CD4-positive, alpha-beta T cell treated with Interleukin-15 for 4 hours (primary cell): ENCODE measurements around the gene RNASE12.
A peak's percentile ranks its signal among the peaks of the same experiment; 100 is the strongest.
"Not testable (repeated sequence)": the region's sequence is repeated elsewhere in the genome, so short reads cannot be mapped to it uniquely, and the experiment has no call there.

Experiments
- DNase-seq: peaks from one replicate; pipeline ENCODE4 v3.0.0-alpha.2; 2020; ENCODE audit warnings: low spot score

The RNASE12 gene

DNA sequence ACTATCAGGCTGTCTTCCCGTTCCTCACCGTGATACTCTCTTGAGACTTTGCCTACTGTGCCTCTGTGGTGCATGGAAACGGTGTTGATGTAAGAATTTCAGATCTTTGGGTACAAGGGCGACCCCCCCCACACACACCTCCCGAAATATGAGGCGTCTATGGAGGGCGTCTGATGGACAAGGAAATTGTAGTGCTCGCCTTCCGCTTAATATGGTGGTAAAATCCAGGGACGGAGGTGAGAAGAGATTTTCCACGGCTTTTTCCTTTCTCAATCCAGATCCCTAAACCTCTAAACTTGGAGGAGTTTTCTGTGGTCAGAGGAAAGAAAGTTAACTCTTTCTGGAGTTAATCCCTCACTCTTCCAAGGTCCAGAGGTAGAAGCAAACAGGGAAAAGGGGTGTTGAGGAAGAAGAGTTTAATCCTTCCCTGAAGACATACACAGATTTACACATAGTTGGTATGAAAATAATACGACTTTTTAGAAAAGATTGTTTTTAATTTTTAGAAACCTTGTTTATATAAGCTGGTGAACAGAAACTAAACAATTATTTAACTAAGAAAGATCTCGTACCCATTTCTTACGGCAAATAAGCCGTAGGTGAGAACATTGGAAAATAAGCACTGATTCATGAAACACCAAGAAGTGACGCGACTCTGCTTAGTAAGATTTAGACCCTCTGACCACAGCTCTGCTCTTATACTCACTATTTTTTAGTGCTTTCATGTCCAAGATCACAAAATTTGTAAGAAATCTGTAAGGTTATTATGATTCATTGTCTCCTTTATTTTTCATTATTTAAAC lies 23.1 kb upstream of the RNASE12 start:
- no peak for DNase-seq

DNA sequence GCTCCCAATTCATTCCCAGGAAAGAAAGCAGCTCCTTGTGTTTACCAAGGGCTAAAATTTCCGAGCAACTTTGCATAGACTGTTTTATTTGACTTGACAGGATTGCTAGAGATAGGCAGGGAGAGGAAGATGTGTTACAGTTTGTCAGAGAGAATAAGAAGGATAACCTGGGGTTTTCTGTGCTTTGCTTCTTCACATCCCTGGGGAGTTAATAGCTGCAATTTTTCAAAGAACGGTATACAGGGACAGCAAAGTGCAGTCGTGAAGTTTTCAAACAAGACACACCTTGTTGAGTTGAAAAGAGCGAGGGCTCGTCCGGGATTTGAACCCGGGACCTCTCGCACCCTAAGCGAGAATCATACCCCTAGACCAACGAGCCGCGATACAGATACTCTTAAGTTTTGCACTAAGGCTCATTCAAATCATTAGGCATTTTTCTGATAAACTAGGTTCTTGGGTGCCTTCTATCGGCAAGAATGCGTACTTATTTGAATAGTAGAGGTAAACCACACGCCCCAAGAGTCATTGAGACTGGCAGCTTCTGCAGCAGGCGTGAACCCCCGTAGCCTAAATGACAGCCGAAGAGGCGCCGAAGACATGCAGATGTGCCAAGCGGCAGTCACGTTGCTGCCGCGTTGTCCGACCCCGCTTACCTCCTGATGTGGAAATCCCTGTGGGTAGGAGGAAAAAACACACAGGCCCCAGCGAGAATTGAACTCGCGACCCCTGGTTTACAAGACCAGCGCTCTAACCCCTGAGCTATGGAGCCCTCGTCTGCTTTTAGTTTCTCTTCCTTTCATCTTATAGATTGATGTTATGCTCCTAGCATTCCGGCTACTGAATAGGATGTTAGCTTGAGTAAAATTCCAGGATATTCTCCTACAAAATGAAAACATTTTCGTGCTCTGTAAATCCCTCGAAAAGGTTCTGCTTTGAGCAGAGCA lies 22.2 kb upstream of the RNASE12 start:
- peak; percentile 87 for DNase-seq

DNA sequence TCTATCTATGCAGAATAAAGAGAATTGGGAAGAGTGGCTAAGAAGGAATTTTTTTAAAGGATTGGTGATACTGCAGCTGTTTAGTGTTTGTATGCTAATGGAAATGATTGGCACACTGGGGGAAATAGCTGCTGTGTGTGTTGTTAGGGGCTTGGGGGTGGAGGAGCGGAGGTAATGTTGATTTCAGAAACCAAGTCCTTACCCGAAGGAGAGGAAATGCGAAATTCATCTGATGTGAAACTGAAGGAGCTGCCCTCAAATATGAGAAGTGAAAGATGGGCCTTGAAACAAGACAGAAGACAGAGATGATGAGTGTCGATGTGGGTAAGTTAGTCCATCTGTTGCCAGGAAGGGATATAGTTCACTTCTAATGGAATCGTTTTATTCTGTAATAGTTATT lies 21.2 kb upstream of the RNASE12 start:
- no peak for DNase-seq

DNA sequence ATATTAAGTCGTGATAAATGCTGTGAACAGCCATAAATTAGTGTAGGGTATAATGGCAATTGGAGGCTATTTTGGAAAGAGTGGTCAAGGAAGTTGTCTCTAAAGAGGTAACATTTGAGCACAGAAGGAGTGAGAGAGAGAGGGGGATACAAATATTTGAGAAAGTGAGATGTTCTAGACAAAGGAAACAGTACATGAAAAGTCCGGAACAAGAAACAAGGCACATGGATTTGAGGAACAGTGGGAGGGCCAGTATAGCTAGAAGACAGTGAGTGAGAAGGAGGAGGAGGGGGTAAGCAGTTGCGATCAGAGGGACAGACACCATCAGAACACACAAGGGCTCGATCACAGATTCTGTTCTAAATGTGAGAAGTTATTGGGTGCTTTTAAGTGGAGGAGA lies 20.1 kb upstream of the RNASE12 start:
- no peak for DNase-seq

DNA sequence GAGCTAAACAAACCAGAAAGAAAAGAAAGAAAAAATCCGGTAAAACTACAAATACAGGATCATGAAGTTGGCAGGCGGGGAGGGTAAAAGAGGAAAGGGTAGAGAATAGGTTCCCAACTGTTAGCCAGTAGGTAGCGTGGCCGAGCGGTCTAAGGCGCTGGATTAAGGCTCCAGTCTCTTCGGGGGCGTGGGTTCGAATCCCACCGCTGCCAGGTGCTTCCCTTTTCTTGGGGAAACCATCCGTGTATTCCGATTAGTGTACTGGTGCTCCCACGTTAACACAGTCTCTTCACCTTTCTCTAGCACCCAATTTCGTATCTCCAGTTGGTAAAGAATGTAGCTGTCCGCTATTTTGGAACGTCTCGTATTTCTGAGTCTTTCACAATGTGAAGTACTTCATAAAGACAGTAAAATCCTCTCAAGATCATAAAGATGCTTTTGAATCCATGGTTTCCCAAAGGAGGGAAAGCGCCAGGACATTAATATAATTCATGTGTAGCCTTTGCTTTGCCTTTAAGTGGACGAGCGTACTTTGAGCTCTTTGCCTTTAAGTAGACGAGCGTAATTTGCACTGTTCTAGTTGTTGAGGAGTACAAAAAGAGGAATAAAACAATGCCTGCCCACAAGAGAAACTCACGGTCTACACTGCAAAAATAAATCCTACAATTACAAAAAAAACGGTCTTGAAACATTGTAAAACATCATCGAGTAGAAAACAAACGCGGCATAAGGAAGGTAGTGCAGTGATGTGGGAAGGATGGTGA lies 19.0 kb upstream of the RNASE12 start:
- DNase-seq, result peak; percentile 71

DNA sequence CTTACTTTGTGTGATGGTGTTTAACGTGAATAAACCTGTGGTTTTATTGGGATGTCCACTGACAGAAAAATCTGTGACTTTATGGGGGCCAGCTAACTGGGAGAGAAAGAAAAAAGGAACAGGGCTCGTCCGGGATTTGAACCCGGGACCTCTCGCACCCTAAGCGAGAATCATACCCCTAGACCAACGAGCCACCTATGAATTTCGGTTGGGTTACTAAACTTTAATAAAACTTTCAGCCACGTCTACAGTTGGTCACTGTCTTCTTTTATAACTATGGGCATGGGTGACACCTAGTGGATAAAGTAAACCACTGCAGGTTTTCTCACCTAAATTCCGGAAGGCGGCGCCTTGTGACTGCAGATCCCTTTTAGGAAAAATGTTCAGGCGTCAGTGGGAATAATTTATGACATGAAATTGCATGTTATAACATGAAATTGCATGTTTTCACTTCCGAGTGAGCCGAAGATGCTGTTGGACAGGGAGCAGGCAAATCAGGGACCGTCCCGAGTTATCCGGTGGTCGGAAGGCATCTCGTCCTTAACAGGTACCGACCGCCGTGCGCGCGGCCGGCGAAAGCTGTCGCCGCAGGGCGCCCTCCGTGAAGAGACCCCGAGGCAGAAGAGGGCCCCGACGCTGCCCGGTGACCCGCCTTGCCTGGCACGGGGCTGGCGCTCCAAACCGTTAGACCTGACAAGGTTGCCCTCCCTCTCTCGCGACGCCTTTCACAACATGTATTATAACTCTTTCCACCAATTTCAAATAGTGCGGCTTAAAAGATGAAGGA lies 18.2 kb upstream of the RNASE12 start:
- peak; percentile 83 for DNase-seq

DNA sequence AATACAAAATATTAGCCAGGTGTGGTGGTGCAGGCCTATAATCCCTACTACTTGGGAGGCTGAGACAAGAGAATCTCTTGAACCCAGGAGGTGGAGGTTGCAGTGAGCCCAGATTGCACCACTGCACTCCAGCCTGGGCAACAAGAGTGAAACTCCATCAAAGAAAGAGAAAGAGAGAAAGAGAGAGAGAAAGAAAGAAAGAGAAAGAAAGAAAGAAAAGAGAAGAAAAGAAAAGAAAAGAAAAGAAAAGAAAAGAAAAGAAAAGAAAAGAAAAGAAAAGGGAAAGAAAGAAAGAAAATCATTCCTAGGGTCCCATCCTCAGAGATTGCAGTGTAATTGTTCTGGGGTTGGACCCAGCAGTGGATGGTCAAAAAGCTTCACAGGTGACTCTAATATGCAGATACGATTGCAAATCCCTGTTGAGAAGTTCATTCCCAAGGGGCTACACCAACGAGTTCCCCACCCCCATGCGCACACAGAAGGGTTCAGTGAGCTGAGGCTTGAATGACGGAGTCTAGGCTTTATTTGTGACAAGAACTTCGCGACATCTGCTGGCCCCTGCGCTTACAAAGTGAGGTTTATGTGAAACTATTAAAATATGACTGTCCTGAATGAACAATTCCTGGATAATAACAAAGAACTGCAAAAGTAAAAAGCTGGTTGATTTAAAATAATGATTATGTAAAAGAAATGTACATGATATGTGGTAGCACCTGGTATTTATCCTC lies 17.4 kb upstream of the RNASE12 start:
- DNase-seq, result no peak

DNA sequence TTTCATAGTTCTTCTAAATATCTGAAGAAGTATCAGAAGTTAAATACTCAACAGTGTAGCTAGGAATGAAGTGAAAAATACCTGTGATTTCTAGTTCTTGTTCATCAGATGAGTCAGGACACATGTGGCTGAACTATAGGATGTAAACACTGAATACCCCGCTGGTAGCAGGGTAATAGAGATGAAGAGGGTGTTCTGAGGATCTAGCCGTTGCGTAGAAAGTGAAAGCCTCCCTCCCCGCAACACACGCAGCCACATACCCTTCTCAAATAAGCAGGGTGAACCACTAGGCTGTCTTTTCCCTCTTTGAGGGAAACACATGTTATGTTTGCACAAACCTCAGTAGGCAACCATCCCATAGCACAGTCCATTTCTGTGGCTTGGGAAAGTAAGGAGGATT lies 16.4 kb upstream of the RNASE12 start:
- no peak for DNase-seq

DNA sequence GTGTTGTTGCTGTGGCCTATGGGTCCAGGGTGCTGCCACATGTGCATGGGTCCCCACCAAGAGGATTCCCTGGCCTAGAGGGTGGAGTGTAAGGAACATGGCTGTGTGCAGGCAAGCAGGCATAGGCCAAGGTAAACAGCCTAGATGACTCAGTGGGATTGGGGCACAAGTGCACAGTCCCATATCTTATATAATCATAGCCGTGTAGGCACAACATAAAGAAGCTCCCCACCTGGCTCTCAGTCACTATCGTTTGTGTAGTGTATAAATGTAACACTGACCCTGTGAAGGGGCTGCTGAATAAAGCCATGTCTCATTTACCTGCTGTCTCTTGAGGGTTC lies 15.7 kb upstream of the RNASE12 start:
- DNase-seq, result no peak

DNA sequence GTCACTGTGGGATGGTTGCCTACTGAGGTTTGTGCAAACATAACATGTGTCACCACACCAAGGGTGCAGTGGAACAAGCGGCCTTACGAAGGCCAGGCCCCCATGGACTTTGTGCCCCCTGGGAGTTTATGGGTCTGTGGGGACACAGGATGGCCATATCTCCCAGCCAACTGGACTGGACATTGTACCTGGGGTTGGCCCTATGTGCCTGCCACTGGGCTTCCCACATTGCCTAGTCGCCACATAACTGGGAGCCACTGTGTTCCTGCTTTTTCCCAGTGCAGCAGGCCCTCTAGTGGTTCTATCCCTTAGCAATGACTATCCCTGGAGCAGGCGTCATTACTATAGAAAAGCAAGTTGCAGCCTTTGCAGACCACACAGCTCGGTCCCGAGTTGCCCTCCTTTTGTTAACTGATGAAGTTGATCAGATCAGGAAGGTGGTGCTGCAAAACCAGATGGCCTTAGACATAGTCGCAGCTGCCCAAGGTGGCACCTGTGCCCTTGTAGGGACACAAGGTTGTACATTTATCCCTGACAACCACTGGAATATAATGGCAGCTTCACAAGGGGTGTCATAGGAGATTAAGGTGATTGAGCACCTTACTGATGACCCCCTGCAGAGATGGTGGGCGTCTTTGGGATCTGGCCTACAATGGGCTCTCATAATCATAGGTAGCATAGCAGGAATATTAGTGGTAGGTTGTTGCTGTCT lies 15.2 kb upstream of the RNASE12 start:
- no peak for DNase-seq

DNA sequence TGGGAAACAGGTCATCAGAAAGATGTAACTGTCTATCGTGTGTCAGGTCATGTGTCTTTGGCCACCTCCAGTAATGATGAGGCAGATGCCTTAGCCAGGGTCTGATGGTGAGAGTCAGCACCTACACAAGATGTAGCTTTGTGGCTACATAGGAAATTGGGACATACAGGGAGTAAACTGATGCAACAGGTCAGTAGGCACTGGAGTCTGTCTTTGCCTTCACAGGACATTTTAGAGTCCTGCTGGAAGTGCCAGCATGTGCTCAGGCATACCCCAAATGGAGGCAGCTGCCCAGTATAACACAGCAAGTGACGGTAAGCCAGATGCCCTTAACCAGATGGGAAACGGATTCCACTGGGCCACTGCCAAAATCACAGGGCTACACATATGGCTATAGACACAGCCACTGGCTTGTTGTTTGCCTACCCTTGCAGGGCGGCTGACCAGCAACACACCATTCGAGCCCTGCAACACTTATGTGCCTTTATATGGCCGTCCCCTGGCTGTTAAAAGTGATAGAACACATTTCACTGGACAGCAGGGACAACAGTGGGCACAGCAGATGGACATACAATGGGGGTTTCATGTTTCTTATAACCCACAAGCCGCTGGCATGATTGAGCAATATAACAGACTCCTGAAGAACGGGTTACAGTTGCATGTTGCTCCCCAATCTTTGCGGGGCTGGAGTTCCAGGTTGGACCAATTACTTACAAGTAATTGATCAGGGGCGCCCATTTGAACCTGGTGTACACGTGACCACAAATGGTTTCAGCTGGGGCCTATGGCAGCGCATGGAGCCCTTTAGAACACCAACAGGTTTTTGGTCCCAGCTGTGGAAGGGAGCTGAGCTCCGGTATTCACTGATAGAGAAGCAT lies 12.9 kb upstream of the RNASE12 start:
- no peak for DNase-seq

DNA sequence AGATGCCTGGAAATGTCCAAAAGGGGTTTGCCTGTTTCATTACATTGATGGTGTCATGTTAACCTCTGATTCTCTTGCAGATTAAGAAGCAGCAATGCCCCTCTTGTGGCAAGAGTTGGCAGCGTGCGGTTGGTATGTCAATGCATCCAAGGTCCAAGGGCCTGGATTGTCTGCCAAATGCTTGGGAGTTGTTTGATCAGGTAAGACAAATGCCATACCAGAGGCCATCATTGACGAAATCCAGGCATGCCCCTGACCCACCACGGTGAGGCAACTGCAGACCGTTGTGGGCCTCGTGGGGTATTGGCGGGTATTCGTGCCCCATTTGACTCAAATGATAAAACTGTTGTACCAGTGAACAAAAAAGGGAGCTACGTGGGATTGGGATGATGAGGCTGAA lies 11.4 kb upstream of the RNASE12 start:
- DNase-seq, result no peak

DNA sequence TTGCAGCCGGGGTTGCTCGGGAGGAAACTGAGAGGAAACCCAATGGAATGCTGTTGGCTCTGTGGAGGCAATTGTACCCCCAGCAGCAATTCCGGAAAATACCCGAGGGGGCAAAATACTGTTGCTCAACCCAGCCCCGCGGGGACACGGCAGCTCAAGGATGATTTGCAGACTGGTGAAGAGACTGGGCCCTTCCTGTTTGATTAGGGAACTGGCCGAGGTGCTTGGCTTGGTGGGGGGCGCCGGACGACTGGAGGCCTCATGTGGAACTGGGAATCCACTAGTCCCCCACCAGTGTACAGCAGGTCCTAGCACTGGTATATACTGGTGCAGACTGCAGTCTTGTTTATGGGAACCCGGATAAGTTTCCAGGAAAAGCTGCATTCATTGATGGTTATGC lies 10.3 kb upstream of the RNASE12 start:
- no peak for DNase-seq

DNA sequence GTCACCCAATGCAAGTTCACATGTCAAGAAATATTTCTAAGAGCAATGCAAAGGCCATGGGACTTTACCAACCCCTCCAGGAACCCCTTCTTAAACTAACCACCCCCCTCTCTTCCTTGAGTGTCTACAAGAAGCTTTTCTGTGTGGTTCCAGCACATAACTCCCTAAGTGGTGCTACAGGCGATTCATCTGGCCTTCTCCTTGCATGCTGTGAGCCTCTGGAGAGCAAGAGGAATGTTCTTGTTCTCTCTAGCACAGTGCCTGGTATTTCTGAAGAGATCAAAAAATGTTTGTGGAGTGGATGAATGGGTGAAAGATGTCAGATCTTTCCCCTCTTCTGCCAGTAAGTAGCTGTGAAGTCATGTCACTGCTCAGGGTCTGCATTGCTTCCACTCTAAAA lies 5.9 kb upstream of the RNASE12 start:
- DNase-seq, result no peak

DNA sequence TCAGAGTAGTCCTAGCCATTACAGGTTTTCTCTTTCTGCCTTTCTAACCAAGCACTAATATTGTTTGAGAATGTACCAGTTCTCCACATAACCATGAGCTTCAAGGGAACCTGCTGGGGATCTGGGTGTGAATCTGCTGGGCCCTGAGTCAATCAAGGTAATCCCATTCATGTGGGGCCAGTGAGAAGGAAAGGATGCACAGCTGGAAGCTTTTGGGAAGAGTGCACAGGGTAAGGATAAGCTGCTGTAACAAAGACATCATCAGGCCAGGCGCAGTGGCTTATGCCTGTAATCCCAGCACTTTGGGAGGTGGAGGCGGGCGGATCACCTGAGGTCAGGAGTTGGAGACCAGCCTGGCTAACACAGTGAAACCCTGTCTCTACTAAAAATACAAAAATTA lies 4.5 kb upstream of the RNASE12 start:
- not testable (repeated sequence) for DNase-seq

DNA sequence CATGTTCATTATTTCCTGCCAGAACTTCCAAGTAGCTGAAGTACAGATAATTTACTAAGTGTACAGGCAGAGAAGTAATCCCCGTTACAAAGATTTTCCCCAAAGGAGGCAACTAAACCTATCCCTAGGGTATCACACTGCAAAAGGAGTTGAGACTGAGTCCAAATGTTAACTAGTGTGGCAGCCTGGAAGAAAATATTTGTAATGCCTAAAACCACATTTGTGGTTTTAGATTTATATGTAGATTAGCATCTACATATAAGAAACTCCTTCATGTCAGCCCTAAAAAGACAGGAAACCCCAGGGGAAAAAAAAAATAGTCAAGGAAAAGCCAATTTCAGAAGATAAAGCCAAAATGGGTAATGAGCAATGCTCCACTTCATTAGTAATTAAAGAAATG lies 1.4 kb upstream of the RNASE12 start:
- no peak for DNase-seq

DNA sequence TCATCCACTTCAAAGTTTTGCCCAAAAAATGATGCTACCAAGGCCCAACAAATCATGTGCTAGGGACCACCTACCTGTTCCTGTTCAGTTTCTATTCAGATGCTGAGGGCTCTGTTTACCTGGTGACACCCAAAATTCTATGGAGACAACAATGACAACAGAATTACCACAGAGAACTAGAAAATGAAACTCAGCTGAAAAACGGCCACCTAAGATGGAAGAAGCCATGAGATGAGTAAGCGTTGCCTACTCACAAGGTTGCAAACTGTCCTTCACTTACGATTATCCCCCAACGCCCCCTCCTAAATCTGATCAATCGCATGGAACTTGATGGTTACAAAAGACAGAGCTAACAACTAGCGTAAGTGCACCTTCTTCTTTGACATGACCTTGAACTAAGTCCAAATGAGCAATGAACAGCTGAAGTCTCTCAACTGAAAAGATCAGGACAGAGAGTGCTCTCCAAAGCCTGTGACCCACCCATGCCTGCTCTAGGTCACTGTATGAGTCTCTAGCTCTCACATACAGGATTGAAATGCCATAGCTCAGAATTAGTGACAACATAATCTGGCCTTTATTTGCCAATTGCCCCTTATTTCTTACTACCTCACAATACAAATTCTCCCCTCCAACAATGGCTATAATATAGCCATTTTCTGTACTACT lies 3.6 kb downstream of the RNASE12 start, which contains the start of gene RNASE11:
RNASE11 (minus strand) TSS at position 513 of the 666 bp plus-strand sequence.
- DNase-seq, result no peak

DNA sequence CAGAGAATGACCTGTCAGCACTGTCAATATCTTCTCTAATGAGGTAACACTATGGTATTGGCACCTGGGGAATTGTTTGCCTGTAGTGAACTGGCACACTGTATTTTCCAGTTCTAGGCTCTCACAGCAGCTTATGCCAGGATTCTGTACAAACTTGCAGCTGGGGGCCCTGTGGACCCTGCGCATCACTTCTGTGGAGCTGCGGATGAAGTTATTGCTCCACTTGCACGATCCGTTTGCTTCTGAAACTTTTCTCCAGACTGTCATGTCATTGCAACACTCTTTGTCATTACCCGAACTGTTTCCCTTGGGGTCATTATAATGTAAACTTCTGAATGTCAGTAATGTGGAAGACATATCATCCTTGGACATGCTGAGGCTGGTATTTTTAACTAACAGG lies 7.3 kb downstream of the RNASE12 start:
- DNase-seq, result no peak

DNA sequence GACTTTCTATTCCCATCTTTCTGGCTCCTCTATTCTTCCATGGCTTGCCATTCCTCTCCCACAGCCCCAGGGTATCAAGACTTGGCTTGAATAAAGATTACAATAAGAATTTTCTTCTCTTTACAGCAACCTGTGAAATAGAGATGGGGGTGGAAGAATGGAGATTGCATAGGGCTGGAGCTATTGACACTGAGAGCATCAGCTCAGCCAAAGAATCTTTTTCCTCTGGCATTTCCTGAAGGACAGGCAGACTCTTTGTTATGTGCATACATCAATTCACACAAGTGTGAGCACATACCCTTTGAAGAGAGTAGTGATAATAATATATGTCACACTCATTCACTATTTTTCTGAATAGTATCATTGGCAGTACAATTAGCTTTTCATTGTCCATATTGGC lies 8.0 kb downstream of the RNASE12 start:
- DNase-seq, result no peak
